ENCODE data around the gene DHRS9. TPM values are rescaled to one million over a fixed set of nuclear protein-coding genes. Genes with fewer than 3 reads are reported as not detected.

Gene DHRS9
- polyA plus RNA-seq, 1 donor (not counting 4 experiments of a cell fraction or from before 2014, with no cell fraction given), result 3.3 TPM

DNA sequence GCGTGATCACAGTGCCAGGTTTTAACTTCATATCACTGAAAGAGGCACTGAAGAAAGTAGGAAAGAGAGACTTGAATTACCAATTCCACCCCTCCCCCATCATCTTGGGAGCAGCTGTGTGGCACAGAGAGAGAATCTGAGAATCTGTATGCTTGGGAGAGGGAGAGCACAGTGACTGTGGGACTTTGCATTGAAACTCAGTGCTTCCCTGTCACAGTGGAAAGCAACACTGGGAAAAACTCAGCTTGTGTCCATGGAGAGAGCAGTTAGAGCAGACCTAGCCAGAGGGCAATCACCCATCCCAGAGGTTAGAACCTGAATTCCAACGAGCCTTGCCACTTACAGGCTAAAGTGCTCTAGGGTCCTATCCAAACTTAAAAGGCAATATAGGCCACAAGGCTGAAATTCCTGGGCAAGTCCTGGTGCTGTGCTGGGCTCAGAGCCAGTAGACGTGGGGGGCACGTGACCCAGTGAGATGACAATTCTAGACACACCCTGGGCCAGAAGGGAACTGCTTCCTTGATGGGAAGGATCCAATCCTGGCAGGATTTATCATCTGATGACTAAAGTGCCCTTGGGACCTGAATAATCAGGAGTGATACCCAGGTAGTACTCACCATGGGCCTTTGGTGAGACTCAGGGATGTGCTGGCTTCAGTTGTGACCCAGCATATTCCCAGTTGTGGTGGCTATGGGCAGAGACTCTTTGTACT, 22.8 kb upstream of the DHRS9 start:
- DNase-seq (ENCODE audit: low read depth, low spot score) (peak; percentile 92), FAIRE-seq (peak; percentile 86)
- peaks cover 3% of the 10 kb centered on the region for H3K9me3 ChIP-seq (ENCODE audit: control insufficient read depth, low read depth, low read length)
- TF ChIP-seq, protein P1, sequence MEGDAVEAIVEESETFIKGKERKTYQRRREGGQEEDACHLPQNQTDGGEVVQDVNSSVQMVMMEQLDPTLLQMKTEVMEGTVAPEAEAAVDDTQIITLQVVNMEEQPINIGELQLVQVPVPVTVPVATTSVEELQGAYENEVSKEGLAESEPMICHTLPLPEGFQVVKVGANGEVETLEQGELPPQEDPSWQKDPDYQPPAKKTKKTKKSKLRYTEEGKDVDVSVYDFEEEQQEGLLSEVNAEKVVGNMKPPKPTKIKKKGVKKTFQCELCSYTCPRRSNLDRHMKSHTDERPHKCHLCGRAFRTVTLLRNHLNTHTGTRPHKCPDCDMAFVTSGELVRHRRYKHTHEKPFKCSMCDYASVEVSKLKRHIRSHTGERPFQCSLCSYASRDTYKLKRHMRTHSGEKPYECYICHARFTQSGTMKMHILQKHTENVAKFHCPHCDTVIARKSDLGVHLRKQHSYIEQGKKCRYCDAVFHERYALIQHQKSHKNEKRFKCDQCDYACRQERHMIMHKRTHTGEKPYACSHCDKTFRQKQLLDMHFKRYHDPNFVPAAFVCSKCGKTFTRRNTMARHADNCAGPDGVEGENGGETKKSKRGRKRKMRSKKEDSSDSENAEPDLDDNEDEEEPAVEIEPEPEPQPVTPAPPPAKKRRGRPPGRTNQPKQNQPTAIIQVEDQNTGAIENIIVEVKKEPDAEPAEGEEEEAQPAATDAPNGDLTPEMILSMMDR (optimal IDR thresholded peaks at IDR 0.05 in 1 of 3, IDR thresholded peaks at IDR 0.05 in 1 of 3, conservative IDR thresholded peaks at IDR 0.05 in 1 of 3; ENCODE audit: extremely low read depth in 1 of 3, insufficient read depth in 2 of 3, low read length in 3 of 3), result no peak
- no peak for TF ChIP-seq EZH2 (IDR thresholded peaks at IDR 0.05; ENCODE audit: low read length)
- no peak overlapping the region for H3K4me3 ChIP-seq (ENCODE audit: control insufficient read depth in 2 of 3, extremely low read depth in 1 of 3, insufficient read depth in 2 of 3, low read depth in 1 of 3, low read length in 3 of 3)
- peak overlapping the region; percentile 20 for H3K4me2 ChIP-seq (ENCODE audit: control insufficient read depth, extremely low read depth, insufficient read depth, low read depth, low read length)
- no peaks in the 10 kb centered on the region for H3K36me3 ChIP-seq (ENCODE audit: control insufficient read depth in 2 of 2, extremely low read depth in 1 of 2, insufficient read depth in 2 of 2, low read length in 2 of 2)
- no peaks in the 10 kb centered on the region for H4K20me1 ChIP-seq (ENCODE audit: control insufficient read depth, extremely low read depth, insufficient read depth, low read length)
- H3K9me1 ChIP-seq (ENCODE audit: control insufficient read depth, extremely low read depth, insufficient read depth, low read length), result no peaks in the 10 kb centered on the region
- H3K27ac ChIP-seq (ENCODE audit: control insufficient read depth, insufficient read depth, low read length), result peak overlapping the region; percentile 46
- no peaks in the 10 kb centered on the region for H3K79me2 ChIP-seq (ENCODE audit: control insufficient read depth, insufficient read depth, low read length)
- H3K27me3 ChIP-seq (ENCODE audit: control insufficient read depth, extremely low read depth, insufficient read depth, low read length), result no peaks in the 10 kb centered on the region
- dilution Hi-C loops (cut with MboI; ENCODE audit: extremely low pct_ligation_motif_present, low sequenced_read_pairs), result no loop called here
- H3K4me1 ChIP-seq (ENCODE audit: control insufficient read depth, extremely low read depth, insufficient read depth, low read length), result peaks cover 19% of the 10 kb centered on the region
- H3K9ac ChIP-seq (ENCODE audit: control insufficient read depth, extremely low read depth, insufficient read depth, low read length), result no peak overlapping the region
- H2AFZ ChIP-seq (ENCODE audit: control insufficient read depth, low read length), result no peak overlapping the region

DNA sequence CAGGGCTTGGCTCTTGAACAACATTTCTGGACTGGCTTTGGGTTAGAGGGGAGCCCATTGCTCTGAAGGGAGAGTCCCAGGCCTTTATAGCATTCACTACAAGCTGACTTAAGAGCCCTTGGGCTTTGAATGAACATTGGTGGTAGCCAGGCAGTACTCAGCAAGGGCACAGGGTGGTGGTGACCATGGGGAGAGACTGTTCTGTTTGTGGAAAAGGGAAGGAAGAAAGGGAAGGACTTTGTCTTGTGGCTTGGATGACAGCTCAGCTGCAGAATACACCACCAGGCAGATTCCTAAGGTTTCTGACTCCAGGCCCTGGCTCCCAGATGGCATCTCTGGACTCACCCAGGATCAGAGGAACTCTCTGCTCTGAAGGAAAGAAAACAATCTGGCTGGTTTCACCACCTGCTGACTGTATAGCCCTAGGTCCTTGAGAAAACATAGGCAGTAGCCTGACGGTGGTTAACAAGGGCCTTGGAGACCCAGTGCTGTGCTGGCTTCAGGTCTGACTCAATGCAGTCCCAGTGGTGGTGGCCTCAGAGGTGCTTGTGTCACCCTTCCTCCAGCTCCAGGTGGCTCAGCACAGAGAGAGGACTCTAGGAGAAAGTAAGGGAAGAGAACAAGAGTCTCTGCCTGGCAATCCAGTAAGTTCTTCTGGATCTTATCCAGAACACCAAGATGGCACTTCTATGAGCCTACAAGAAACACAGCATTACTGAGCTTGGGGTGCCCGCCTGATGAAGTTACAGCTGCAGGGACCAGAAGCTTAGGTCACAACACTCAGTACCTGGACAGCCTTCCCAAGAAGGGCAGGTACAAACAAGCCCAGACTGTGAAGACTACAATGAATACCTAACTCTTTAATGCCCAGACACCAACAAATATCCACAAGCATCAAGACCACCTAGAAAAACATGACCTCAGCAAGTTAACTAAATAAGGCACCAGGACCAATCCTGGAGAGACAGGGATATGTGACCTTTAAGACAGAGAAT, 21.8 kb upstream of the DHRS9 start:
- H3K9me3 ChIP-seq (ENCODE audit: control insufficient read depth, low read depth, low read length), result no peaks in the 10 kb centered on the region
- DNase-seq (ENCODE audit: low read depth, low spot score) (peak; percentile 49), FAIRE-seq (peak; percentile 91)
- no peaks in the 10 kb centered on the region for H3K79me2 ChIP-seq (ENCODE audit: control insufficient read depth, insufficient read depth, low read length)
- H4K20me1 ChIP-seq (ENCODE audit: control insufficient read depth, extremely low read depth, insufficient read depth, low read length), result no peaks in the 10 kb centered on the region
- TF ChIP-seq, protein P1 (optimal IDR thresholded peaks at IDR 0.05 in 1 of 3, IDR thresholded peaks at IDR 0.05 in 1 of 3, conservative IDR thresholded peaks at IDR 0.05 in 1 of 3; ENCODE audit: extremely low read depth in 1 of 3, insufficient read depth in 2 of 3, low read length in 3 of 3), result no peak
- no peak for TF ChIP-seq EZH2 (IDR thresholded peaks at IDR 0.05; ENCODE audit: low read length)
- no peaks in the 10 kb centered on the region for H3K36me3 ChIP-seq (ENCODE audit: control insufficient read depth in 2 of 2, extremely low read depth in 1 of 2, insufficient read depth in 2 of 2, low read length in 2 of 2)
- dilution Hi-C loops (cut with MboI; ENCODE audit: extremely low pct_ligation_motif_present, low sequenced_read_pairs), result no loop called here
- peaks cover 19% of the 10 kb centered on the region for H3K4me1 ChIP-seq (ENCODE audit: control insufficient read depth, extremely low read depth, insufficient read depth, low read length)
- peak overlapping the region; percentile 38 for H3K4me2 ChIP-seq (ENCODE audit: control insufficient read depth, extremely low read depth, insufficient read depth, low read depth, low read length)
- no peak overlapping the region for H3K4me3 ChIP-seq (ENCODE audit: control insufficient read depth in 2 of 3, extremely low read depth in 1 of 3, insufficient read depth in 2 of 3, low read depth in 1 of 3, low read length in 3 of 3)
- peak overlapping the region; percentile 8 for H3K9ac ChIP-seq (ENCODE audit: control insufficient read depth, extremely low read depth, insufficient read depth, low read length)
- H2AFZ ChIP-seq (ENCODE audit: control insufficient read depth, low read length), result no peak overlapping the region
- H3K27ac ChIP-seq (ENCODE audit: control insufficient read depth, insufficient read depth, low read length), result peak overlapping the region; percentile 51
- H3K27me3 ChIP-seq (ENCODE audit: control insufficient read depth, extremely low read depth, insufficient read depth, low read length), result no peaks in the 10 kb centered on the region
- H3K9me1 ChIP-seq (ENCODE audit: control insufficient read depth, extremely low read depth, insufficient read depth, low read length), result no peaks in the 10 kb centered on the region
